Measurements from ENCODE around the gene SLC22A16.
"Not testable (repeated sequence)": the region's sequence is repeated elsewhere in the genome, so short reads cannot be mapped to it uniquely, and the experiment has no call there.

SLC22A16 gene

DNA sequence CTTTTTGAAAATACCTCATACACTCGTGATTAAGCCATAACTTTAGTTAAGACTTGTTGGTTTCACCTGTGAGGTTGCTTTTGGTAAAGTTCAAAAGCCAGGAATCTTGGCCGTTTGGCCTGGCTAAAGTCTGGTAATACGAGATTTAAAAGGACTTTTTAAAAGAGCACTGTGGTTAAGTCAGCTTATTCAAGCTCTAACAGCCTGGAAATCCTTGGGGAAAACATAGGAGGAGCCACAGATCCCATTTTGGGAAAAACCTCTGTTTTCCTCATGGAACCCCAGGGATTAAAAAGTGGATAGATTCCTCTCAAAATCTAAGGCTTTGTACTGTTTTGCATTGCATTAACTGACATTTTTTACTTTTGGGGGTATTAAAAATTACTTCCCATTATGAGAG lies 13.7 kb upstream of the SLC22A16 start:
- no peak for DNase-seq (ENCODE audit: low read depth, low spot score)

DNA sequence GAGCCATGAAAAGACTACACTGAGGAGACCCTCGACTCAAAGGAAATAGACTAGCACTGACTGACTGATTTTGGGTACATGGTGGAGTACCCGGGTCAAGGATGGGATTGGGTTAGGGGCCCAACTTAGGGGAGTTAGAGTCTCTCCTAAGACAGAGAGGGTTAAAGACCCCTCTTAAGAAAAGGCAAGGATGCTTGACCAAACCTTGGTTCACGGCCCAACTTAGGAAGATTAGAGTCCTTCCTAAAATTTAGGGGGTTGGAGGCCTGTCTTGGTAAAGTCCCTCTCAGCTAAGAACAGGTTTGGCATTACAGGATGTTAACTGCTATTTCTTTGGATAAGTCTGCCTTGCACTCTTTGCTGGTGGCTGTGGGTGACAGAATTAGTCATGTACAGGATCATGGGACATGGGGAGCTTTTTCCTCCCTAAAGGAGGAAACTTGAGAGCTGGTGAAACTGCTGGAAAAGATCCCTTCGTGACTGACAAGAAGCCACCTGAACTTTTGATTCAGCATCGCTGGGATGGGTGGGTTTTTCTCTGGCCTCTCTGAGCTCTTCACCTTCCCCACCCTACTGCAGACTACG lies 12.3 kb upstream of the SLC22A16 start:
- no peak for DNase-seq (ENCODE audit: low read depth, low spot score)

- DNase-seq (ENCODE audit: low read depth, low spot score), result not testable (repeated sequence)
Measured at GRCh38 chr6:110487968-110488381, 11.6 kb upstream of the SLC22A16 start.

DNA sequence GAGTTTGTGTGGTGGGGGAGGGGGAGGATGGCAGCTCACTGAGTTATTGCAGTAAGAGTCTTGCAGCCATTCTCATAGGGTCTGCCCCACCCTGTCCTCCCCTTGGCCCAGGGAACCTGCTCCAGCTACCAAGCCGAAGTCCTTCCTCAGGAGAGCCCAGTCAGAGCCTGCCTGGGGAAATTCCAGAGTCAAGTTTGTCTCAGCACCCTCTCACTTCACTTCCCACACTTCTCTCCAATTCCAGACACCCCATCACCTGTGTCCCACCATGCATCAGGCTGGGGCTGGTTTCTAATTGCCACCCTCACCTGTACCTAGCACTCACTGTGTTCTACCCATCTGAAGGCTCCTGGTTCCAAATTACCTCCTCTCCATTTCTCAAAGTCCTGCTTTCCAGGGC lies 10.3 kb upstream of the SLC22A16 start:
- no peak for DNase-seq (ENCODE audit: low read depth, low spot score)

DNA sequence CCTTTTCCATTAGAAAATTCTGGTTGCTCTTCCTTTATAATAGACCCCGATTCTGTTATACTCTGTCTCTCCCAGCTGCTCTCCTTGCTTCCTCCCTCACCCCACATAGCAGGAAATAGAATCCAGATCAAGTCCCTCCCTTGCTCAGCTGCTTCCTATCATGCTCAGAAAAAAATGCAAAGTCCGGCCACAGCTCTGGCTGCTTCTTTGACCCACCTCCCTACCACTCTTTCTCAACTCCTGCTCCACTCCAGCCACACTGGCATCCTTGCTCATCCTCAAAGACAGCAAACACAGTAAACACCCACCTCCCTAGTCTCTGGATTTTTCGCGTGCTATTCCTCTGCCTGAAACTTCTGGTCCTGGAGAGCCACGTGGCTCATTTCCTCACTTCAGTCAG lies 9.1 kb upstream of the SLC22A16 start:
- no peak for DNase-seq (ENCODE audit: low read depth, low spot score)

GRCh38 chr6:110484321-110484720 lies 7.9 kb upstream of the SLC22A16 start:
- DNase-seq (ENCODE audit: low read depth, low spot score), result no peak

GRCh38 chr6:110482774-110483400 lies 6.5 kb upstream of the SLC22A16 start:
- DNase-seq (ENCODE audit: low read depth, low spot score), result no peak

DNA sequence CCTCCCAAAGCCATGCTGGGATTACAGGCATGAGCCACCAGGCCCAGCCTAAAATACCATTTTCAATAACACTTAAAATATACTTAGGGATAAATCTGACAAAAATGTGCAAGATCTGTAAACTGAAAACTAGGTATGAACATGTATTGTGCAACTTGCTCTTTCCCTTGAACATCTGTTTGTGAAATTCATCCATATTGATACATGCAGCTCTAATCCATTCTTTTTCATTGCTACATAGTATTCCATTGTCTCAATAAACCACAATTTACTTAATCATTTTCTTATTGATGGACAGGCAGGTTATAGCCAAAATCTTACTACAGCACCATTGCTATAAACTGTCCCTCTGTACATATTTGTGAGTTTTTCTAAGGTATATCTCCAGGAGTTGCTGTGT lies 4.7 kb upstream of the SLC22A16 start:
- DNase-seq (ENCODE audit: low read depth, low spot score), result no peak

DNA sequence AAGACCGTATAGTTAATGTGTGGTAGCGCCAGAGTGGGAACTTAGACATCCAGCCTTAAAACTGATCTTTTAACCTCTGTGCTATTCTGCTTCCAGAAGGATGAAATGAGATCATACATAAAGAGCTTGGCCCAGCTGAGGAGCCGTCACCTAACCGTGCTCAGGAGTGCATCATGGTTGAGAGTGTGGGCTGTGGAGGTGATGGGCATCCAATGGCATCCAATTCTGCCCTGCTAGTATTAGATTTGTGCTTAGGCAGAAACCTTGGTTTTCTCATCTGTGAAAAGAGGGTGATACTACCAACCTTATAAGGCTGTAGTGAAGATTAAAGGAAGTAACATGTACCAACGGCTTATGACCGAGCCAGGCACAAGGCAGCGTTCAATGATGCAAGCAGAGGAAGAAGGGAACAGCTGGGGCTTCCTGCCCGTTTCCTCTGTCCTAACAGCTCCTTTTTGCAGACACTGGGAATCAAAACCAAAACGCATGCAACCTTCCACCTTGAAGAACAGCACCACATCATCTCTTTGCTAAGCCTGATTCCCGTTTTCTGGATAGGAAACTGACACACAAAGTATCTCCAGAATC lies 1.3 kb downstream of the SLC22A16 start:
- no peak for DNase-seq (ENCODE audit: low read depth, low spot score)

- no peak for DNase-seq (ENCODE audit: low read depth, low spot score)
Measured at GRCh38 chr6:110474500-110474899, 1.9 kb downstream of the SLC22A16 start.

DNA sequence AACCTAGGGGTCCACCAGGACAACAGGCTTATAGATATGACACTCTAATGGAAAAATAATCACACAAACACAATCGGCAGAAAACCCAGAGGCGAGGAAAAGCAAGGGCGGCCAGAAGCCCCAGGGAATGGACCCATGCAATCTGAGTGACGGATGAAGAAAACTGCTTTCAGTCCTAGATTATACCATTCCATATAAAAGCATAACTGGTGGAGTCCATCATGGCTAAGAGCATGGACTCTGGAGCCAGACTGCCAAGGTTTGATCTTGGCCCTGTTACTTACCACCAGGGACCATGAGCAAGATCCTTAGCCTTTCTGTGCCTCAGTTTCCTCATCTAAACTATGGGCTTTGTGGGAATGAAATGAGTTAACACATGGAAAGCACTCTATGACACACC lies 3.7 kb downstream of the SLC22A16 start:
- no peak for DNase-seq (ENCODE audit: low read depth, low spot score)

- DNase-seq (ENCODE audit: low read depth, low spot score), result no peak
Measured at GRCh38 chr6:110471726-110472365, 4.6 kb downstream of the SLC22A16 start.

- DNase-seq (ENCODE audit: low read depth, low spot score), result no peak
Measured at GRCh38 chr6:110468731-110469130, 7.7 kb downstream of the SLC22A16 start.

DNA sequence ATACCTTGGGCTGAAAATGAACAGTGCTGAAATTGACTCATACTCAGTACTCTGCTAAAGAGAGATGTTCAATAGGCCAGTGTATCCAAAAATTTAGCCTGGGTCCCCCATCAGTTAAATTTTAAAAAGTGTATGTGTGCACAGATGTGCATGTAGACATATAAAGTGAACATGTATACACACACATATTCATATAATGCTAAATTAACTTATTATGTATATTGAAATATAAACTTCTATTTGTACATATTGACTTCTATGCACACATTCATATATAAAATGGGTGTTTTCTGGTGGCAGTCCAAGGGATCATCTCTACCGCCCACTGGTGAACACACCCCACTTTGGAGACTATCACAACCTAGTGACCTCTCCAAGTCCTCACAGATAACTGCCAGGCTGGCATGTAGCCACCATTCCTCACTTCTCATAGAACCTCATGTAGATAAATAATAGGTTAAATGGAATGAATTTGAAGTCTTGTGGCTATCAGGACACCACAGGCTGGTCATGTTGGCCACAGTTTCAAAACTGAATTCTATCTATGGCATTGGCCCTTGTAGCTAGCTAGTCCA lies 8.8 kb downstream of the SLC22A16 start:
- no peak for DNase-seq (ENCODE audit: low read depth, low spot score)

DNA sequence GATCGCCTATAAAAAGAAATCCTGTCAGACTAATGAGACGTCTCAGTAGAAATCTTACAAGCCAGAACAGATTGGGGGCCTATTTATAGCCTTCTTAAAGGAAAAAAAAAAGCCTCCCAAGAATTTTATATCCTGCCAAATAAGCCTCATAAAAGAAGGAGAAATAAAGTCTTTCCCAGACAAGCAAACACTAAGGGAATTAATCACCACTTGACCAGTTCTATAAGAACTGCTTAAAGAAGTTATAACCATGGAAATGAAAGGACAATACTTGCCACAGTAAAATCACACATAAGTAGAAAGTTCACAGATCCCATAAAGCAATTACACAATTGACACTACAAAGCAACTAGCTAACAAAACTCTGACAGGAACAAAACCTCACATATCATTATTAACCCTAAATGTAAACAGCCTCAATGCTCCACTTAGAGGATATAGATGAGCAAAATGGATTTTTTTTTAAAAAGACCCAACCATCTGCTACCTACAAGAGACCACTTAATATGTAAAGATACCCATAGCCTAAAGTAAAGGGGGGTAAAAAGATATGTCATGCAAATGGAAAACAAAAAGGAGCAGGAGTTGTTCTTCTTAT lies 13.4 kb downstream of the SLC22A16 start:
- no peak for DNase-seq (ENCODE audit: low read depth, low spot score)

GRCh38 chr6:110461376-110461775 lies 15.0 kb downstream of the SLC22A16 start:
- DNase-seq (ENCODE audit: low read depth, low spot score), result no peak

- no peak for DNase-seq (ENCODE audit: low read depth, low spot score)
Measured at GRCh38 chr6:110459137-110459536, 17.3 kb downstream of the SLC22A16 start.

DNA sequence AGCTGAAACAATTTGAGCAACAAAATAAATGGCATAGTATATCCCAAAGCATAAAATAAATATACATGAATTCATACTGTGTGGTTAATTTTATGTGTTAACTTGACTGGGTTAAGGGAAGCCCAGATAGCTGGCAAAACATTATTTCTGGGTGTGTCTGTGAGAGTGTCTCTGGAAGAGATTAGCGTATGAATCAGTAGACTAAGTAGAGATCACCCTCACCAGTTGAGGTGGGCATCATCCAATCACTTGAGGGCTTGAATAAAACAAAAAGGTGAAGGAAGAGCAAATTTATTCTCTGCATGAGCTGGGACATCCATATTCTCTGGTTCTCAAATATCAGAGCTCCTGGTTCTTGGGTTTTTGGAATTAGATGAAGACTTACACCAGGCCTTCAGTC lies 17.9 kb downstream of the SLC22A16 start:
- DNase-seq (ENCODE audit: low read depth, low spot score), result no peak

DNA sequence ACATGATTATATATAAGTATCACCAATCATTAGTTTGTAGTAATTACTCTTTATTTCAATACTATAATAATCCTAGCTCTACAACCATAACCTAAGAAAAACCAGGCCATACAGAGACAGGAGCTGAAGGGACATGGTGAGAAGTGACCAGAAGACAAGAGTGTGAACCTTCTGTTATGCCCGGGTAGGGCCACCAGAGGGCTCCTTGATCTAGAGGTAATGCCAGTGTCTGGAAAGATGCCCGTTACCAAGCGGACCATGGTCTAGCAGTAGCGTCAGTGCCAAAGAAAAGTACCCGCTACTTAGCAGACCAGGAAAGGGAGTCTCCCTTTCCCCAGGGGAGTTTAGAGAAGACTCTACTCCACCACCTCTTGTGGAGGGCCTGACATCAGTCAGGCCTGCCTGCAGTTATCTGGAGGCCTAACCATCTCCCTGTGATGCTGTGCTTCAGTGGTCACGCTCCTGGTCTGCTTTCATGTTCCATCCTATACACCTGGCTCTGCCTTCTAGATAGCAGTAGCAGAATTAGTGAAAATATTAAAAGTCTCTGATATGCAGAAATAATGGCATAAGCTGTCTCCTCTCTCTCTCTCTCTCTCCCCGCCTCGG lies 18.7 kb downstream of the SLC22A16 start:
- not testable (repeated sequence) for DNase-seq (ENCODE audit: low read depth, low spot score)

- no peak for DNase-seq (ENCODE audit: low read depth, low spot score)
Measured at GRCh38 chr6:110456694-110457093, 19.7 kb downstream of the SLC22A16 start.

DNA sequence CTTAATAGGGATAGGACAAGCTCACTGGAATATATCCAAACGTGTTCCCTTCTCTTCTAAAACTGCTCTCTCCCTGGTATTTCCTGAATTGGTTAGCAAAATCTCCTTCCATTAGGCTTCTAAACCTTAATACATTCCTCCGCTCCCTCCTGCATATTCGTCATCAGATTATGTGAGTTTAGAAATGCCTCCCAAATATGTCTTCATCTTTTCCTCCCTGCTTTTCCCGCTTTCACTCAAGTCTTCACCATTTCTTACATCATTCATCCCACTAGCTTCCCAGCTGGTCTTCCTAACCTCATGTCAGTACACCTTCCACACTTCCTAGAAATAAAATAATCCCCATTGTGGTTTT lies 26.9 kb downstream of the SLC22A16 start:
- no peak for DNase-seq (ENCODE audit: low read depth, low spot score)
